NCI-H2029 treated with DMSO at 0.1 percent for 48 hours (cell line): ENCODE data around the gene RBM8A.
A peak's percentile ranks its signal among the peaks of the same experiment; 100 is the strongest.
"Not testable (repeated sequence)": the region's sequence is repeated elsewhere in the genome, so short reads cannot be mapped to it uniquely, and the experiment has no call there.

Experiments
- DNase-seq: peaks from one replicate; lab custom pipeline; 2025; lab: John Stamatoyannopoulos, UW

The RBM8A gene

GRCh38 chr1:145956361-145956760, 29.1 kb upstream of the RBM8A start:
- DNase-seq = no peak

- DNase-seq = no peak
These were observed 28.2 kb upstream of the RBM8A start for GRCh38 chr1:145955436-145955835.

- DNase-seq = no peak
These were observed 26.6 kb upstream of the RBM8A start for GRCh38 chr1:145953861-145954260.

- no peak for DNase-seq
These were observed 25.6 kb upstream of the RBM8A start for GRCh38 chr1:145952903-145953302.

GRCh38 chr1:145951526-145951925, 24.2 kb upstream of the RBM8A start:
- DNase-seq = no peak

GRCh38 chr1:145949219-145949618, 21.9 kb upstream of the RBM8A start:
- DNase-seq = no peak

GRCh38 chr1:145947551-145947950, 20.3 kb upstream of the RBM8A start:
- no peak for DNase-seq

- no peak for DNase-seq
These were observed 19.2 kb upstream of the RBM8A start for GRCh38 chr1:145946477-145946986.

- DNase-seq = no peak
These were observed 17.2 kb upstream of the RBM8A start for GRCh38 chr1:145944532-145944931.

GRCh38 chr1:145942871-145943270, 15.6 kb upstream of the RBM8A start:
- DNase-seq = no peak

GRCh38 chr1:145942405-145942804, 15.1 kb upstream of the RBM8A start:
- DNase-seq = no peak

- no peak for DNase-seq
These were observed 10.2 kb upstream of the RBM8A start for GRCh38 chr1:145937436-145937835.

GRCh38 chr1:145936247-145936646, 9.0 kb upstream of the RBM8A start:
- no peak for DNase-seq

- no peak for DNase-seq
These were observed 8.4 kb upstream of the RBM8A start for GRCh38 chr1:145935708-145936107.

- DNase-seq = not testable (repeated sequence)
These were observed 5.3 kb upstream of the RBM8A start for GRCh38 chr1:145932522-145933009.

- DNase-seq = no peak
These were observed 796 bp upstream of the RBM8A start for GRCh38 chr1:145927916-145928643.

GRCh38 chr1:145926686-145927062, 610 bp downstream of the RBM8A start:
- DNase-seq = no peak

- no peak for DNase-seq
These were observed 5.0 kb downstream of the RBM8A start for GRCh38 chr1:145922266-145922665.

GRCh38 chr1:145920297-145920696, 7.0 kb downstream of the RBM8A start:
- DNase-seq = not testable (repeated sequence)

GRCh38 chr1:145918992-145919939, 8.0 kb downstream of the RBM8A start:
- DNase-seq = no peak

- DNase-seq = peak; percentile 57
These were observed 8.9 kb downstream of the RBM8A start, which contains the start of gene PEX11B for GRCh38 chr1:145918144-145918991. Gene PEX11B (minus strand): TSS chr1:145918717. CDS start chr1:145918688, 29 bp downstream.

GRCh38 chr1:145917595-145917994, 9.7 kb downstream of the RBM8A start:
- DNase-seq = no peak
